Astrocyte of the cerebellum (primary cell): ENCODE data around the gene MGAT5.
"Not testable (repeated sequence)": the region's sequence is repeated elsewhere in the genome, so short reads cannot be mapped to it uniquely, and the experiment has no call there.

Experiments used
- DNase-seq: peaks from one replicate; pipeline ENCODE4 v3.0.0-alpha.2; 2011; ENCODE audit warnings: low read depth
- H3K4me3 ChIP-seq: 2 replicates; pipeline ENCODE4 v1.5.1; 2011; ENCODE audit warnings: mild to moderate bottlenecking, low read depth, low read length, moderate library complexity
- CTCF ChIP-seq: IDR thresholded peaks from 2 replicates; pipeline ENCODE4 v1.5.1; 2012; ENCODE audit warnings: low read length, low read depth, moderate library complexity, mild to moderate bottlenecking; ENCODE audit errors: missing control alignments
- in situ Hi-C: cut with HindIII; loops from 2 replicates; pipeline ENCODE4 v1.10.0; 2017; ENCODE audit warnings: low sequenced_read_pairs

MGAT5 gene

GRCh38 chr2:134468776-134469175 is 214.9 kb downstream of the MGAT5 start:
- no peak overlapping the region for H3K4me3 ChIP-seq
- no peak for TF ChIP-seq CTCF
- no peak for DNase-seq
- in situ Hi-C loops, result loop anchor here (25.0 kb wide), 1 partner anchor 444 kb away; the partner anchor contains the start of gene CCNT2

GRCh38 chr2:134469516-134470115 is 215.7 kb downstream of the MGAT5 start:
- H3K4me3 ChIP-seq, result no peak overlapping the region
- no peak for DNase-seq
- in situ Hi-C loops, result loop anchor here (25.0 kb wide), 1 partner anchor 443 kb away; the partner anchor contains the start of gene CCNT2
- TF ChIP-seq CTCF, result no peak

GRCh38 chr2:134470561-134471168 is 216.8 kb downstream of the MGAT5 start:
- no peak for TF ChIP-seq CTCF
- in situ Hi-C loops, result loop anchor here (25.0 kb wide), 1 partner anchor 442 kb away; the partner anchor contains the start of gene CCNT2
- H3K4me3 ChIP-seq, result no peak overlapping the region
- no peak for DNase-seq

- H3K4me3 ChIP-seq, DNase-seq, in situ Hi-C loops: not testable (repeated sequence)
These were observed 223.1 kb downstream of the MGAT5 start for GRCh38 chr2:134476982-134477381.

- in situ Hi-C loops, result no loop called here
These were observed 225.9 kb downstream of the MGAT5 start for GRCh38 chr2:134479696-134480330.

GRCh38 chr2:134482131-134482723 is 228.4 kb downstream of the MGAT5 start:
- in situ Hi-C loops, result no loop called here
- H3K4me3 ChIP-seq, result no peak overlapping the region
- no peak for DNase-seq
- TF ChIP-seq CTCF, result no peak

More at GRCh38 chr2:134479696-134480330, 225.9 kb downstream of the MGAT5 start:
- H3K4me3 ChIP-seq, result no peak overlapping the region
- no peak for DNase-seq
- TF ChIP-seq CTCF, result no peak
